NOMO-1 treated with DMSO at 0.1 percent for 48 hours (cell line): ENCODE data around the gene GAS6.
"Not testable (repeated sequence)": the region's sequence is repeated elsewhere in the genome, so short reads cannot be mapped to it uniquely, and the experiment has no call there.

Experiments
- DNase-seq: peaks from one replicate; lab custom pipeline; 2025; ENCODE audit not compliant: unreplicated experiment; lab: John Stamatoyannopoulos, UW

GAS6 gene

DNA sequence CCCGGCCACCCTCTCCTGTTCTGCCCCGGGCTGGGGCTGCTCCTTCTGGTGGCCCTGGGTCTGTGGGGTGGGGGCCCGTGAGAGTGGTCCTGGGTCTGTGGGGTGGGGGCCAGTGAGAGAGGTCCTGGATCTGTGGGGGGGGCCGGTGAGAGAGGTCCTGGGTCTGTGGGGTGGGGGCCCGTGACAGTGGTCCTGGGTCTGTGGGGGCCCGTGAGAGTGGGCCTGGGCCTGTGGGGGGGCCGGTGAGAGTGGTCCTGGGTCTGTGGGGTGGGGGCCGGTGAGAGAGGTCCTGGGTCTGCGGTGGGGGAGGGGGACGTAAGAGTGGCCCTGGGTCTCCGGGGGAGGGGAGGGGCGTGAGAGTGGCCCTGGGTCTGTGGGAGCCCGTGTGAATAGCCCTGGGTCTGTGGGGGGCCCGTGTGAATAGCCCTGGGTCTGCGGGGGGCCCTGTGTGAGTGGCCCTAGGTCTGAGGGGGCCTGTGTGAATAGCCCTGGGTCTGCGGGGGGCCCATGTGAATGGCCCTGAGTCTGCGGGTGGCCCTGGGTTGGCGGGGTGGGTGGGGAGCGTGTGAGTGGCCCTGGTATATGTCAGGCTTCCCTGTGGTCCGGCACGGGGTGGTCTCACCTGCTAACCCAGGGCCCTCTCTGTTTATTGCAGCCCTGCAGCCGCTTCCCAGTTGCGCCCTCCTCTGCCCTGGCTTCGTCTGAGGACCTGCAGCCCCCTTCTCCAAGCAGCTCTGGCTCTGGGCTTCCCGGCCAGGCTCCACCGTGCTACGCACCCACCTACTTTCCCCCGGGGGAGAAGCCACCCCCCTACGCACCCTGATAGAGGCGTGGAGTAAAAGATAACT is 52.6 kb downstream of the GAS6 start:
- no peak for DNase-seq

- no peak for DNase-seq
Observed at GRCh38 chr13:113810640-113811039, 53.2 kb downstream of the GAS6 start.

DNA sequence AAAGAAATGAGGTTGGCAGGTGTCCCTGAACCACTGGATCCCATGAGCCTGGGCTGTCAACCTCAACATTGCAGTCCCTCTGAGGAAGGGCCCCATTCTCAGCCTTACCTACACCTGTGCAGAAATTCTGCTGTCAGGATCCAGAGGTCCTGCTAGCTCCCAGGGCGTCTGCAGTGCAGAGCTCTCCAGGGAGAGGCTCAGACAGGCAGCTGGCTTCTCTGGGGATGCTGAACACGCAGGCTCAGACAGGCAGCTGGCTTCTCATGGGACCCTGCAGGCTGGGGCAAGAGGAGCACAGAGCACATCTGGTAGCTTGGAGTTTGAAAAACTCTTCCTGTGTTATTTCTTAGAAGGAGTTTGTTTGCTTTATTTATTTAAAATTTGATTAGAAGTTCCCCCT is 53.9 kb downstream of the GAS6 start:
- no peak for DNase-seq

DNA sequence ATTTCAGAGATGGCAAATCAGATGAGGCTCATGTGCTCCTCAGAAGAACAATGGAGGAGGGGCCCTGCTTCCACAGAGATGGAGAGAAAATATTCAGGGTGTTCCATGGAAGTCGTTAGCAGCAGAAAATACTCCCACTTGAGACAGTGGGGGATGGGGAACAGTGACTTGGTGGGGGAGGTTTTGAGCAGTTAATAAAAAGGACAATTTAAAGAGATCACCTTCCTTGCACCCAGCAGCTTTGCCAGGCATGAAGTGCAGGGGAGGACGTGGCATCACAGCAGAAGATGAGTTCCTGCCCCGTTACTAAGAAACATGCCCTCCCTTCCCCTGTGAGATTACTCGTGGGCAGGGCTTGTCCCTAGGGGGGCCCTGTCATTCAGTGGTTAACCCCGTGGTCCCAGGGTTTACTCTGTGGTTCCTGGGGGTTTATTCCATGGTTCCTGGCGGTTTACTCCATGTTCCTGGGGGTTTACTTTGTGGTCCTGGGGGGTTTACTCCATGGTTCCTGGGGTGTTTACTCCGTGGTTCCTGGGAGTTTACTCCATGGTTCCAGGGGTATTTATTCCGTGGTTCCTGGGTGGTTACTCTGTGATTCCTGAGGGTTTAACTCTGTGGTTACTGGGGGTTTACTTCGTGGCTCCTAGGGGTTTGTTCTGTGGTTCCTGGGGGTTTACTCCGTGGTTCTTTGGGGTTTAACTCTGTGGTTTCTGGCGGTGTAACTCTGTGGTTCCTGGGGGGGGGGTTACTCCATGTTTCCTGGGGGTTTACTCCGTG is 55.6 kb downstream of the GAS6 start:
- no peak for DNase-seq

DNA sequence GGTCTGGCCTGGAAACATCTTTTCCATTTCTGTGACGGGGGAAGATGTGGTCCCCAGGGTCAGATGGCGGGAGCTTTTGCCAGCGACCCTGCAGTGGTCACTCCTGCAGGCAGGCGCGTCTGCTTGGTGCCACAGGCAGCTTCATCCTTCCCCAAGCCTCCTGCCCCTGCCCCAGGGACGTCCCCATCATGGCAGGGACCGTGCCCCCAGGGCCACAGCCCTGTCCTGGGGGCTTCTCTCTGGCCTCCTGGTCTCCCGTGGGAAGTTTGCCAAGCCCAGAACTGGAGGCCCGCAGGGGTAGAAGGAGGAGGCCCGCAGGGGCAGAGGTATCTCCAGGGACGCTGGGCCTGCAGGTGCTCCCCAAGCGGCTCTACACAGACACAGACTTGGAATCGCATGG is 57.4 kb downstream of the GAS6 start:
- no peak for DNase-seq

- DNase-seq, result no peak
Observed at GRCh38 chr13:113806104-113806471, 57.8 kb downstream of the GAS6 start.

GRCh38 chr13:113805431-113806103 is 58.3 kb downstream of the GAS6 start:
- DNase-seq, result no peak

GRCh38 chr13:113804703-113805430 is 59.0 kb downstream of the GAS6 start:
- no peak for DNase-seq

- DNase-seq, result no peak
Observed at GRCh38 chr13:113804017-113804702, 59.7 kb downstream of the GAS6 start.

- DNase-seq, result no peak
Observed at GRCh38 chr13:113803409-113804016, 60.4 kb downstream of the GAS6 start.

GRCh38 chr13:113802761-113803160 is 61.1 kb downstream of the GAS6 start:
- no peak for DNase-seq

DNA sequence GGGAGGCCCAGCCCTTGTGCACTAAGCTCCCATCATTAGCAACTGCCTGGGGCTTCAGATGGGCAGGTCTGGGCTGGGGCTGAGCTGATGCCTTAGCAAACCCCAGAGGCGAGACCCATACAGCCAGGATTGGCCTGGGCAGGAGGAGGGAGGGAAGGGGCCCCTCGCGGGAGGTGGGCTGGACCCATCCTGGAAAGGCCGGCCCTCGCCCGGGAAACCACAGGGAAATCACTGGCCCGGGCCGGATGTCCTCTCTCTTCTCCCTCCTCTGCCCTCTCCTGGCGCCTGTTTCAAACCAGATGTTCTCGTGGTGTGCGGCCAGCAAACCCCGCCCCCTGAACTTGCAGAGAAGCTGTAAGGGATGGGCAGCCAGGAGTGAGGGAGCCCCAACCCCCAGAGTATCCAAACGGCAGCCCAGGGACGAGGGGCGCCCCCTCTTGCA is 61.8 kb downstream of the GAS6 start:
- DNase-seq, result no peak

GRCh38 chr13:113801289-113801961 is 62.5 kb downstream of the GAS6 start:
- no peak for DNase-seq

DNA sequence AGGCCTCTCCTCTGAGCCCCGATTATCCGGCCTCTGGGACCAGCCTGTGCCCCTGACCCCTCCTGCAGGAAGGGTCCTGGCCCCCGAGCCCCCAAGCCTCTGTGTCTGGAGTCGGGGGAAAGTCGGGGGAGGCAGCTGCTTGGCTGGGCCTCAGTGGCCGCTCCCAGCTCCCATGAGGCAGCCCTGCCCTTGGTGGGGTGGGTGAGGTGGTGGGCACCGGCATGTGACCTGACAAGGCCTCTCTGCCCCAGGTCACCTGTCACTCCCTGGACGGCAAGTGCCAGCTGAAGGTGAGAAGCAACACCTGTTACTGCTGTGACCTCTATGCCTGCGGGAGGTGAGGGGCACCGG is 63.3 kb downstream of the GAS6 start:
- no peak for DNase-seq

DNA sequence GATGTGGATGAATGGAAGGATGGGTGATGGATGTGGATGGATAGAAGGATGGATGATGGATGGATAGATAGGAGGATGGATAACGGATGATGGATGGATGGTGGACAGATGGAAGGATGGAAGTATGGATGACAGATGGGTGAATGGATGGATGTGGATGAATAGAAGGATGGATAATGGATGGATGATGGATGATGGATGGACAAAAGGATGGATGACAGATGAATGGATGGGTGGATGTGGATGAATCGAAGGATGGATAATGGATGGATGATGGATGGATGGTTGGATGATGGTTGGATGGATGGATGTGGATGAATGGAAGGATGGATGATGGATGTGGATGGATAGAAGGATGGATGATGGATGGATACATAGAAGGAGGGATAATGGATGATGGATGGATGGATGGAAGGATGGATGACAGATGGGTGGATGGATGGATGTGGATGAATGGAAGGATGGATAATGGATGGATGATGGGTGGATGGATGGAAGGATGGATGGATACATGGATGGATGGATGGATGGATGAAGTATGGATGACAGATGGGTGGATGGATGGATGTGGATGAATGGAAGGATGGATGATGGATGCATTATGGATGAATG is 65.6 kb downstream of the GAS6 start:
- DNase-seq, result no peak

- no peak for DNase-seq
Observed at GRCh38 chr13:113796964-113797676, 66.8 kb downstream of the GAS6 start.

DNA sequence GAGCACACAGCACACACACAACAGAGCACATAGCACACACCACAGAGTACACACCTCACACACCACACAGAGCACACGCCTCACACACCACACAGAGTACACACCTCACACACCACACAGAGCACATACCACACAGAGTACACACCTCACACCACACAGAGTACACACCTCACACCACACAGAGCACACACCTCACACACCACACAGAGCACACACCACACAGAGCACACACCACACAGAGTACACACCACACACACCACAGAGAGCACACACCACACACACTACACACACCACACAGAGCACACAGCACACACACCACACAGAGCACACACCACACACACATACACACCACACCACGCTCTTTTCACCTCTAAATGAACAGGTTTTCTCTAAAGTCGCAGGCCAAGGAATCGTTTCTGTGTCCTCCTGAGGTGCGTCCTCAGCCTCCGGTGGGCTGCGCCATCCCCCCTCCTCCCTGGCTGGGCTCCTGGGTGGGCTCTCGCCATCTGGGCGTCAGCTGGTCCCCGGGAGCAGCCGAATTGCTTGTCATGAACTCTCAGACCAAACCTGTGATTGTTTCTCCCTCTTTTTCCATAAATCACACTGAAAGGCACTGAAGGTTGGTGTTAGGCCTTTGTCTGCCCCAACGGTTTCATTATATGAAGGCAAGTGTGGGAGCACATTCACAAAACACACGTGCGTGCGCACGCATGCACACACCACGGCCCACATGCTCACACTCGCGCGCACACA is 67.5 kb downstream of the GAS6 start:
- no peak for DNase-seq

DNA sequence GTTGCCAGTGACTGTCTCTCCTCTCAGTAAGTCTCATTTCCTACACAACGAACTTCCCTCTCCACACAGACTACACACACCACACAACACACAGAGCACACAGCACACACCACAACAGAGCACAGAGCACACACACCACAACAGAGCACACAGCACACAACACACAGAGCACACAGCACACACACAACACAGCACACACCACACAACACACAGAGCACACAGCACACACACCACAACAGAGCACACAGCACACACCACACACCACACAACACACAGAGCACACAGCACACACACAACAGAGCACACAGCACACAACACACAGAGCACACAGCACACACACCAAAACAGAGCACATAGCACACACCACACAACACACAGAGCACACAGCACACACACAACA is 68.5 kb downstream of the GAS6 start:
- not testable (repeated sequence) for DNase-seq
